CD4-positive, alpha-beta T cell (primary cell): Measurements from ENCODE around the gene ALDH2. TPM values are rescaled to one million over a fixed set of nuclear protein-coding genes. Genes with fewer than 3 reads are reported as not detected.

Experiments
- ATAC-seq: fragments of 200-7000 bp; cut with Tn5 transposase; one replicate; pipeline ENCODE4 v1.10.0; 2022; ENCODE audit warnings: mild to moderate bottlenecking; ENCODE audit not compliant: poor library complexity
- CTCF ChIA-PET: fragments of 350-600 bp; sonication (Branson Sonifier 250); formaldehyde crosslinking; loops from one replicate; lab custom pipeline; 2021; ENCODE audit warnings: antibody characterized with exemption, inconsistent platforms; lab: Charles Lee
- POLR2A ChIA-PET: fragments of 350-600 bp; sonication (Branson Sonifier 250); formaldehyde crosslinking; loops from one replicate; lab custom pipeline; 2021; ENCODE audit warnings: antibody characterized with exemption, inconsistent platforms; lab: Charles Lee
- DNase-seq, 14 experiments: peaks; one replicate each; pipeline ENCODE4 v3.0.0-alpha.2; 2013 to 2020; ENCODE audit warnings: mixed read lengths in 2 of 14
- H3K27ac ChIP-seq, 2 donors: one replicate each; pipeline versions ENCODE4 v1.5.1 to v1.7.0; 2013; ENCODE audit warnings: low read length in 2 of 2, low read depth in 1 of 2, mild to moderate bottlenecking in 1 of 2
- H3K27me3 ChIP-seq, 2 experiments: 1 replicate in 1 of 2; 2 replicates in 1 of 2; pipeline versions ENCODE4 v1.6.1 to v1.7.0; 2013; ENCODE audit warnings: low read length in 2 of 2, control low read depth in 1 of 2, mild to moderate bottlenecking in 1 of 2, moderate library complexity in 1 of 2; ENCODE audit not compliant: insufficient read depth in 2 of 2, control insufficient read depth in 1 of 2
- H3K36me3 ChIP-seq: one replicate; pipeline ENCODE4 v1.6.1; 2013; ENCODE audit warnings: low read length, control low read depth; ENCODE audit not compliant: insufficient read depth
- H3K4me1 ChIP-seq: one replicate; pipeline ENCODE4 v1.6.1; 2013; ENCODE audit warnings: low read length, control low read depth; ENCODE audit not compliant: insufficient read depth
- H3K4me3 ChIP-seq: one replicate; pipeline ENCODE4 v1.5.1; 2013; ENCODE audit warnings: mild to moderate bottlenecking, low read length, moderate library complexity
- H3K9me3 ChIP-seq, 2 experiments: 1 replicate in 1 of 2; 2 replicates in 1 of 2; pipeline versions ENCODE4 v1.6.1 to v1.7.0; 2013; ENCODE audit warnings: low read length in 2 of 2, mild to moderate bottlenecking in 2 of 2, control low read depth in 1 of 2, moderate library complexity in 1 of 2; ENCODE audit not compliant: control insufficient read depth in 1 of 2, insufficient read depth in 1 of 2
- H3K27ac Mint-ChIP-seq: one replicate; pipeline ENCODE4 v1.8.0; 2020; ENCODE audit warnings: mixed read lengths
- H3K27me3 Mint-ChIP-seq: one replicate; pipeline ENCODE4 v1.8.0; 2021; ENCODE audit warnings: mixed read lengths
- H3K36me3 Mint-ChIP-seq: one replicate; pipeline ENCODE4 v1.8.0; 2021; ENCODE audit warnings: low read depth, mixed read lengths
- H3K4me1 Mint-ChIP-seq: one replicate; pipeline ENCODE4 v1.8.0; 2021; ENCODE audit warnings: low read depth, mixed read lengths
- H3K4me3 Mint-ChIP-seq: one replicate; pipeline ENCODE4 v1.8.0; 2020; ENCODE audit warnings: mild to moderate bottlenecking, mixed read lengths
- H3K9me3 Mint-ChIP-seq: one replicate; pipeline ENCODE4 v1.8.0; 2020; ENCODE audit warnings: mixed read lengths
- CTCF ChIP-seq: fragments of 200-600 bp; IDR thresholded peaks from one replicate; pipeline ENCODE4 v1.8.0; 2022; ENCODE audit warnings: antibody characterized with exemption, mild to moderate bottlenecking
- intact Hi-C, 2 experiments: fragments of 100-400 bp; cut with DNase I in 1 of 2; cut with micrococcal nuclease in 1 of 2; formaldehyde crosslinking; loops; one replicate each; pipeline versions ENCODE4 v1.15.1 to v1.9.0; 2023 to 2025; cut with DNase I, micrococcal nuclease
- total RNA-seq, 174 experiments: library from RNA in 2 of 174; stranded (reverse) in 2 of 174; gene quantifications; one replicate each; pipeline ENCODE4 v1.2.3 and lab custom pipeline; 2021 to 2026

The ALDH2 gene
- total RNA-seq, 2 experiments from 2014 or later = 2.0 to 2.1 TPM

- Mint-ChIP-seq H3K4me3 (no peak overlapping the region), H3K36me3 (peaks cover 55% of the 10 kb centered on the region), H3K4me1 (peaks cover 34% of the 10 kb centered on the region), H3K27me3 (no peaks in the 10 kb centered on the region), H3K9me3 (no peaks in the 10 kb centered on the region), H3K27ac (no peak overlapping the region)
- no peaks in the 10 kb centered on the region for H3K27me3 ChIP-seq
- H3K27ac ChIP-seq = no peak overlapping the region
- H3K36me3 ChIP-seq = peaks cover 25% of the 10 kb centered on the region
- peaks cover 0 to 3% of the 10 kb centered on the region in 2 experiments for H3K9me3 ChIP-seq
- H3K4me3 ChIP-seq = no peak overlapping the region
- peaks cover 2% of the 10 kb centered on the region for H3K4me1 ChIP-seq
- ChIA-PET CTCF (interaction anchor here (1.0 kb wide), 1 partner anchor 9 kb away, joined by 3 read pairs; the partner anchor contains the start of gene MAPKAPK5), POLR2A (interaction anchor here (0.6 kb wide), 1 partner anchor 8 kb away, joined by 3 read pairs; the partner anchor contains the start of gene MAPKAPK5)
- DNase-seq (no peak), ATAC-seq (no peak)
- no peak for TF ChIP-seq CTCF
- intact Hi-C loops = no loop called here
Measured at GRCh38 chr12:111850526-111850925, 83.8 kb downstream of the ALDH2 start.

DNA sequence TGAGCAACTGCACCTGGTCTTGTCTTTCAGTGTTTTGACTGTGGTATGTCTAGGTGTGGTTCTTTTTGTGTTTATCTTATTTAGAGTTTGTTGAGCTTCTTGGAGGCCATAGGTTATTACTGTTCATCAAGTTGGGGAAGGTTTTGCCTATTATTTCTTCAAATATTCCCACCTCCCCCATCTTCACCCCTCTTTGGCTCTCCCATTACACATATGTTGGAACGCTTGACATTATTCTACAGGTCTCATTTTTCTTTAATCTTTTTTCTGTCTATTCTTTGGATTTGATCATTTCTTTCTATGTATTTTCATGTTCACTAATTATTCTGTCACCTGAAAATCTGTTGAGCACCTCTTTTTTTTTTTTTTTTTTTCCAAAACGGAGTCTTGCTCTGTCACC is 91.5 kb downstream of the ALDH2 start:
- POLR2A ChIA-PET = no interaction called here
- Mint-ChIP-seq H3K27ac (no peak overlapping the region), H3K9me3 (no peaks in the 10 kb centered on the region), H3K27me3 (no peaks in the 10 kb centered on the region), H3K4me3 (no peak overlapping the region), H3K36me3 (peaks cover 36% of the 10 kb centered on the region), H3K4me1 (peaks cover 40% of the 10 kb centered on the region)
- Histone ChIP-seq H3K9me3 (no peaks in the 10 kb centered on the region), H3K4me1 (no peaks in the 10 kb centered on the region), H3K36me3 (peaks cover 6% of the 10 kb centered on the region), H3K27me3 (no peaks in the 10 kb centered on the region), H3K4me3 (no peak overlapping the region), H3K27ac (no peak overlapping the region)
- CTCF ChIA-PET = interaction anchor here (0.7 kb wide), 1 partner anchor 218 kb away, joined by 3 read pairs; no protein-coding TSS in a partner anchor
- TF ChIP-seq CTCF = no peak
- ATAC-seq = no peak
- intact Hi-C loops = no loop called here
- no peak for DNase-seq

- H3K9me3 Mint-ChIP-seq = no peaks in the 10 kb centered on the region
- no peak for ATAC-seq
- POLR2A ChIA-PET = interaction anchor here (0.8 kb wide), 1 partner anchor 142 kb away, joined by 3 read pairs; no protein-coding TSS in a partner anchor
- H3K36me3 ChIP-seq = peaks cover 6% of the 10 kb centered on the region
- H3K4me1 ChIP-seq = no peaks in the 10 kb centered on the region
- no peak for TF ChIP-seq CTCF
- H3K4me1 Mint-ChIP-seq = peaks cover 42% of the 10 kb centered on the region
- no peaks in the 10 kb centered on the region for H3K27me3 ChIP-seq
- peaks cover 36% of the 10 kb centered on the region for H3K36me3 Mint-ChIP-seq
- no peak overlapping the region for H3K27ac ChIP-seq
- DNase-seq = no peak
- no peak overlapping the region for H3K27ac Mint-ChIP-seq
- H3K4me3 Mint-ChIP-seq = no peak overlapping the region
- CTCF ChIA-PET = interaction anchor here (0.7 kb wide), 1 partner anchor 219 kb away, joined by 3 read pairs; no protein-coding TSS in a partner anchor
- H3K27me3 Mint-ChIP-seq = no peaks in the 10 kb centered on the region
- H3K4me3 ChIP-seq = no peak overlapping the region
- no peaks in the 10 kb centered on the region for H3K9me3 ChIP-seq
- intact Hi-C loops = no loop called here
Measured at GRCh38 chr12:111858778-111859177, 92.0 kb downstream of the ALDH2 start.
